Dedifferentiated amniotic fluid mesenchymal stem cell (primary cell): Measurements from ENCODE around the gene TMEM200C.
A peak's percentile ranks its signal among the peaks of the same experiment; 100 is the strongest.

ENCODE experiments used
- DNase-seq: peaks from one replicate; pipeline ENCODE4 v3.0.0-alpha.2; 2016; ENCODE audit errors: extremely low spot score

TMEM200C gene

DNA sequence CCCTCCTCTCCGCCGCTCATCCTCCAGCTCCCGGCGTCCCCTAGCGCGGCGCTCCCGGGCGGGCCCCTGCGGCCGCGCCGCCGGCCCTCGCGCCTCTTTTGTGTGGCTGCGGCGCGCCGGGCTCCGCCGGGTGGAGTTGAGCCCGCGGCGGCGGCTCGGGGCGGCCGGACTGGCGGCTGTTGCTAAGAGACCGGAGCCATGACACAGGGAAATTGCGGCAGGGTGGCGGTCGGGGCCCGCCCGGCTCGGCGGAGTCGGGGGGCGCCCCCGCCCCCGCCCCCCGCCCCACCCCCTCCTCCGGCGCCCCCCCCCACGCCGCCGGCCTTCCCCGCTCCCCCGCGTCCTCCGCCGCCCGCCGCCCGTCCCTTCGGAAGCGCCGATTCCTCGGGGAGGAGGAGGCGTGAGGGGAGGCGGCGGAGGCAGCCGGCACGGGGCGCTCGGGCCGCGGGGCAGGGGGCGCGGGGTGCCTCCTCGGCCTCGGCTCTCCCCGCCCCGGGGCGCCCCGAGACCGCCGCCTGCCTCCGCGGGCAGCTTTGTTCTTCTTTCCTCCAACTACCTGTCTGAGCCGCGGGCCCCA lies at the start of gene TMEM200C:
Gene TMEM200C (minus strand): TSS at position 224 of the 577 bp plus-strand sequence. CDS start 3,459 bp downstream, outside the sequence.
- DNase-seq, result no peak

DNA sequence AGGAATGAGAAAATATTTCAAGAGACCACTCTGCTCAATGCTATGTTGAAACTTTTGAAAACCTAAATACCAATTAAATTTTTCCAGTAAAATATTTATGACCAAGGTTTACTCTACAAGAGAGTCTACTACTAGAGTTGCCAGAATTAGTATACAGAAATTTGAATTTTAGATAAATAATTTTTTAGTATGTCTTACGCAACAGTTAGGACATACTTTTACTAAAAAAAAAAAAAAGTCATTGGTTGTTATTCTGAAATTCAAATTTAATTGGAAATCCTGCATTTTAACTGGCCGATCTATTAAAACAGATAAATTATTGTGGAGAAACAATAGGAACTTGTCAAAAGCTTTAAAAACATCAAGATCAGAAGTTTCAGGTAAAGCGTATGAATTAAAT lies 49.1 kb upstream of the TMEM200C start:
- no peak for DNase-seq

DNA sequence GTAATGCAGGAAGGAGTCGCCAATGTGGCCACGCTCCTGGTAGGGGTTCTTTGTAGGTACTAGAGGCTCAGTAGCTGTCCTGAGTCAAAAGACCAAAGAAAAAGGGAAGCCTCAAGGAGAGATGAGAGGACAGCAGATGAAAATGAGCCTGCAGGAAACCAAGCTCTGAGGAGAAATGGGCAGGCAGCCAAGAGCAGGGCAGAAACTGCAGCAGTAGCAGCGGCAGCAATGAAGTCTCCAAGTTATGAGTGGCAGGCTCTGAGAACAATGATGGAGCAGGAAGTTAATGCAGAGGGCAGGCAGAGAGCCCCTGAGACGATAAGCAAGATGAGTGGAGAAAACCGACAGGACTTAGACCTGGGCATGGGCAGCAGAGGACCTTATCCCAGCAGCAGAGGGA lies 48.2 kb upstream of the TMEM200C start:
- DNase-seq, result no peak

DNA sequence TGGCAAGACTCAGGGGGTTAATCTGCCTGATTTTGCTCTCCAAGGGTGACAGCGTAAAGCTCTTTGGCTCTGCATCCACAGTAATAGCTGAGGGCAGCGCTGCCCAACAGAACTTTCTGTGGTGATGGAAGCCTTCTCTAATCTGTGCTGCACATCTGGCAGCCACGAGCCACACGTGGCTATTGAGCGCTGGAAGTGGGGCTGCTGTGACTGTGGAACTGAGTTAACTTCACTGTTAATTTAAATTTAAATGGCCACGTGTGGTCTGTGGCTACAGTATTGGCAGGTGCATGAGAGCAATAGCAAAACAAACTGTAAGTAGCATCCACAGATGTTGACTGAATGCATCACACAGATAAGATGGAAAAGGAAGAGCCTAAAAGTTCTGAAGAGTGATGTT lies 47.3 kb upstream of the TMEM200C start:
- no peak for DNase-seq

DNA sequence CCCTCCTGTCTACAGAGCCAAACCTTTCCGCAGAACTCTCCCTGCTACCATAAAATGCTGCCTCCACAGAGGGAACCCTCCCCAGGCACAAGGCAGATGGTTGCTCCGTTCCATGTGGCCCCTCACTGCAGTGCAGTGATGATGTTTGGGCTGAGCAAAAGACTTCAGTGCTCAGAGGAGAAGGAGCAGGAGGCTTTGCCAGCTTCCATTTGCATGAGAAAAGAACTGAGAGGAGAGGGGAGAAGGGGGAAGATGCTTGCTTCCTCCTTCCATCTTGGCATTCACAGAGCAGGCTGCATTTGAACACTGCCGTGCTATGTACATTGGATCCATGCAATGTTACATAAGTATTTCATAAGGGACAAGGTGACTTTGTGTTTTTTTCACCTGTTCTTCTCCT lies 46.6 kb upstream of the TMEM200C start:
- no peak for DNase-seq

DNA sequence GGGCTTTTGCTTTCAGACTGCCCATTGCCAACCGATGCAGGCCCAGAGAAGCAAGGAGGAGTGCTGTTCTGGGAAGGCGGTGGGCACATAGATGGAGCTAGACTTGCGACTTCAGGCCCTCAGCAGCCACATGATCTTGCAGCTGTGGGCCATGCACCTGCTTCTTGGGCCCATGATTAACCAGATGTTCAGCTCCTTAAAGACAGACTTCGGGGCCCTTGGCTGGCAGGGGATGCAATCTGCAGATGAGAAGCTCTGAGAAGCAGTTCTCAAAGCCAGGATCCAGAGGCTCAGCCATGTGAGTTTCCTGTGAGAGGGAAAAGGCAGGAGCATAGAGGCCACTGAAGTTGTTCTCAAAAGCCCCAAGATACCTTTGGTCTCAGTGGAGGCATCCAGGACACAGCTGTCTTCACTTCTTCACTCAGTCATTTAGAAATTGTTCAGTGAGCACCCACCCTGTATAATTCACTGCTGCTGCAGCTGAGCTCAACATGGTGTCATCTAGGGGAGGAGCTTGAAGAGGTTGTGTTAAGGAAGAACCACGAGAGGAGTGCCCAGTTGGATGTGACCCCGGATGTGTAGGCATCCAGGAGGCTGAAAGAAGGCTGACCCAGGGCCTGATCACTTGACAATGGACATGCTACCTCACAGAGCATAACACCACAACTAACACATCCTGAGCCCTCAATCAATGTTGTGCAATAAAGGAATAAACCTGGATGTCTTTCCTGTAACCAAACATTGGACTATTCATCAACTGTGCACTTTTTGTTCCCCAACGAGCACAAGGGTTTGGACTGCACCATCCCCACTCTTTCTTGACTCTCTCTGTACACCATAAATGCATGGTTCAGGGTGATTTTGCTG lies 44.7 kb upstream of the TMEM200C start:
- DNase-seq, result no peak

DNA sequence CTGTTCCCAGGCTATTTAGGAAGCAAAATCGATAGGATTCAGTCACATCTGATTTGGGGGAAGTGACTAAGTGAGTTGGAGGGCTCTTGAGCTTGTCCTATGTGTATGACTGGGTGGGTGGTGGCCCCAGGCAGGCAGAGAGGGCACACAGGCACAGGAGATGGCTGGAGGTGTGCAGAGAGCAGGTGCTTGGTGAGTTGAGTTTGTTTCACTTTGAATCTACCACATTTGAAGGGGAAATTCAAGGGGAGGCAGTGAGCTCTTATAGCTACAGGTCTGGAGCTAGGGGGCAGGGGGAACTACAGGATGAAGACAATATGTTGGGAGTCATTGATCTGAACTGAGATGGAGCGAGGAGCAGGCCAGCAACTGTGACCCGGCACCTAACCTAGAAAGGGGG lies 42.5 kb upstream of the TMEM200C start:
- no peak for DNase-seq

DNA sequence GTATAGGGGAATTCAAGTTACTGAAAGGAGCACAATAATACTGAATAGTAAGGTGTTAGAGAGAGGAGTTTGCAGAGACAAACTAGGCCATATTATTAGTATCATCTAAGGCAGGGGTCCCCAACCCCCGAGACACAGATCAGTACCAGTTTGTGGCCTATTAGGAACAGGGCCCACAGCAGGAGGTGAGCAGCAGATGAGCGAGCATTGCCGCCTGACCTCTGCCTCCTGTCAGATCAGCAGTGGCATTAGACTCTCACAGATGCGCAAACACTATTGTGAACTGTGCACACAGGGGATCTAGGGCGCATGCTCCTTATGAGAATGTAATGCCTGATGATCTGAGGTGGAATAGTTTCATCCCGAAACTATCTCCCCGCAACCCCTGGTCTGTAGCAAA lies 41.8 kb upstream of the TMEM200C start:
- no peak for DNase-seq

DNA sequence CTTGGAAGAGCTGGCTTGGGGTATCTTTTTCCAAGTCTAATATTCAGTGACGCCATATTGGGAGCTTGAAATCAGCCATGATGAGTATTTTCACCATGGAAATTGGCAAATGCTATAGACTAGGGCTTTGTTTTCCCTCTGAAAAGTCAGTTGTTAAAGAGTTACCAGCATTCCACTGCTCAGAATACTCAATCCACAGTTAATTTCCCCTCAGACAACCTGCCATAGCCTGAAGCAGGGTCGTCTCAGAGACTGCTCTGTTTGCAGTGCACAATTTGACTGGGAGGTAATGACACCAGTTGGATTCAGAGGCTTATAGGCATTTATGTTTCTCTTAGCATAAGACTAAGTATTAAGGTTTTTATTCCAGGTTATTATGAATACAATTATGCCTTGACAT lies 35.5 kb upstream of the TMEM200C start:
- DNase-seq, result no peak

DNA sequence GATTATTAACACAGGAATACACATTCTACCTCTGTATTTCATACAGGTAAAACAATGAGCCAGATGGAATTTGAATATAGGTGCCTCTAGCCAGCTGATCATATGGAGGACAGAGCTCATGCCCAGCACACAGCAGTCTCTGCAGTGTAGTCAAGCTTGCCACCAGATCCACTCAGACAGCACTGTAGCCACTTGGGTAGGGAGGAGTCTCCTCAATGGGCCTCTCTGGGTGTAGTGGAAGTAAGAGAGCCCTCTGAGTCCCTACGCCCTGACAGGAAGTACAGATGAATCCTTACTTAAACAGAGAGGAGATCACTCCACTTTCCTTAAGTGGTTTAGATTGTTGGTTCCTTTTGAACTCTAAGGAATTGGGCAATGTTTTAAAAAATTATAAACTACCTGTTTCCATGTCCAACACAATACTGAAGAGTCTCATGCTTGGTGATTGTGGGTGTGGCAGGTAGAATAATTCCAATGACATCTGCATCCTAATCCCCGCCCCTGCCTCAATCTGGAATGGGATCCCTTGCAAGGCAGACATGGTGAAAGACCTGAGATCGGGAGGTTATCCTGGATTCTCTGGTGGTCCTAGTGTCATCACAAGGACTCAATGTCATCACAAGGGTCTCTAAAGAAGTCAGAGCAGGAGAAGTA lies 23.0 kb upstream of the TMEM200C start:
- no peak for DNase-seq

DNA sequence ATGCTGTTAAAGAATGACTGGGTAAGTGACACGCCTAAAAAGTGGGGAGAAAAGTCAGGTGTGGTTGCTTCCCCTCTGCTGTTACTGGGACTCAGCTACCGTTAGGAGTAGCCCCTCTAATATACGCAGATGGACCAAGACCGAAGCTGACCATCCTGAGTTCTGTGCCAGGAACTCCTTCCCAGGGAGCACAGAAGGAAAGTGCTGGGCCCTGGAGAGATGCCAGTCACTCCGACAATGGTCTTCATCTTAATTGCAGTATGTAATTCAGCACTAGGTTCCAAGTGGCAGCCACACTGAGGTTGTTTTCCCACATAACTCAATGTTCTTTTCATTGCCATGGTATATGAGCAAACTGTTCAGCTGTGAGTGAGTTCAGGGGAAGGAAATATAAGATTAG lies 19.6 kb upstream of the TMEM200C start:
- no peak for DNase-seq

DNA sequence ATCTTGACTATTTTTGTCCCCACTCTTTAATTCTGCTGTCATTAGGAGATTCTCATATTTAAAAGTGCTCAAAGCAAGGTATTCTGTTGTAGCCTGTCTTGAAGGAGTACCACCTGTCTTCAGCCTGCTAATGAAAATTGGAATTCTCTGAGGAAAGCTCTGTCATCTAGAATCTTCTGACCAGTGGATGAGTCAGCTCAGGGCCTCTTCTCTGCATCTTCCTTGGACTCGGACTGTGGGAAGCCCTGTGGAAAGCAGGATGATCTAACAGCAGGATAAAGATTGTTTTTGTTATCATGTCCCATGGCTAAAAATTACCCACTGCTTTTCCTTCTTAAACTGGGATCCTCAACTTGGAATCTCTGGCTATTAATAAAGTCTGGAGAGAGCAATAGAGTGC lies 18.7 kb upstream of the TMEM200C start:
- no peak for DNase-seq

DNA sequence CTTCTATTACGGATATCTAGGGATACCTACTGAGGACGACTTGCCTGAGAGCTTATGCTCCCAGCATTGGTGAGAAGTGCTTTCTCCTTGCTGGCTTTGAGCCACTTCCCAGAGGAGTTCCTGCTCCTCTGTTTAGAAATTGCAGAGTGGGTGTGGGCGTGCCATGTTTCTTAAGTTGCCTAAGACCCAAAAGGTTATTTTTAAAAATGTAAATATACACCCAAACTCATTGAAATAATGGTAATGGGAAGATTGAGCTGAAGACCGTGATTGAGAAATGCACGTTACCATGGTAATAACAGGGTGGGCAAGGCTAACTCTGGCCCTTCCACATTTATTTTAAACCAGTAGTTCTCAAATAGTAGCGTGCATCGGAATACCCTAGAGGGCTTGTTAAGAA lies 17.2 kb upstream of the TMEM200C start:
- no peak for DNase-seq

DNA sequence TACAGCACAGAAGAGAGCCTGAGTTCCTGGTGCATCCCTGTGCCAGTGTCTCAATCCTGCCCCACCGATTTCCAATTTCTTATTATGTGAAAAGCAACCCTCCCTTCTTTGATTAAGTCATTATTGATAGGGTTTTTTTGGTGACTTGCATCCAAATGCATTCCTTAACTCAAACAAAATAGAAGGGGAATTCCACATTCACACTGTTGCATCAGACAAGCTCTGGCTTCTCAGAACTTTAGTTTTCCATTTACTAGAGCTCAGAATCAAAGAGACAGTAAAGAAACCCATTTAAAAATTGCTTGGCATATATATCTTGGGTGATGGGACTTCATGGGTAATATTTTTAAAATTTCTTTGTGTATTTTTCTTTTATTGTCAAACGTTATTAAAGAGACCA lies 13.8 kb upstream of the TMEM200C start:
- peak; percentile 20 for DNase-seq

DNA sequence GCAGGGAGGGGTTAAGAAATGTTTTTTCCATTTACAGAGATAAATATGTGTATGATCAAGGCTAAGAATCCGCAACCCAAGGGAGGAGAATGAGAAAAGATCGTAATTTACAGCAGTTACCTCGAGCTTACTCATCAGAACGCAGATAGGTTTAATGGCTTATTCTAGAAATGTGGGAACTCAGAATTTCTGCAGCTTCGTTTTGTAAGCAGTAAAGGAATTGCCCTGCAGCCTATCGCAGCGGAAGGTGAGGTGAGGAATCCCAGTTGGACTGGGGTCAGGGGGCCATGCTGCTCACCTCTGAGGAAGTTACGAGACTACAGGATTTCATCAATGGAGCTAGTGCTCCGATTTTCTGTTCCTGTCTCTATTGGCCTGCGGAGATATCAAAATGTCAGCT lies 8.1 kb upstream of the TMEM200C start:
- no peak for DNase-seq

DNA sequence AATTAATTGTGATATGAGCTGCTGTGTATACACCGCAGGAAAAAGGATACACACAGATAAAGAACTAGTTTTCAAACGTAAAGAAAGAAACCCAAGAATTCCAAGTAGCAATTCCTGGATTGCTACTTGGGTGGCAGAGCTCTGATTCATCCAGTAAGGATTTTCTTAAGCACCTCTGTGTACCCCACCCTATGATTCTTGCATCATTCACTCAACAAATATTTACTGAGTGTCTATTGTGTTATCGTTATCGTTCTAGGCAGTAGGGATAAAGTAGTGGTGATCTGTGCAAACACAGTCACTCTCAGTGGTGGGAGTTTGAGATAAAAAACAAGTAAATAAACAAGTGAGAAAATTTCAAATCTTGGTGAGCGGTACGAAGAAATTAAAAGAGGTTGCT lies 4.9 kb upstream of the TMEM200C start:
- DNase-seq, result no peak

DNA sequence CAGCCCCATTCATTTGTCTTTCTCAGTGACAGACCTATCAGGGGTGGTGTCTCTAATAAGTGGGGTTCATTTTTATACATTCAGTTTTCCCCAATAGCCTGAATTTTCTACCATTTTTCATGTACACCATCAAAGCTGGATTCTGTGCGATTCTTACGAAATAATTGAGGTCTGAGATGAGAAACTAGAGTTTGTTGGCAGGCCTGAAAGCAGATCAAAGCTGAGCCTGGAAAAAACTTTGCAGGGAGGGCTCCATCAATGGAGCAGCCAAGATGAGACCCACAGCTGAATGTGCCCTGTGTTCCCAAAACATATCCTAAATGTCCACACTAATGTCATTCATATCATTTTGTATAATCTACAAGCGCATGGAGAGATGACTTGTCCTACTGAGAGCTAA lies 4.5 kb upstream of the TMEM200C start:
- no peak for DNase-seq

DNA sequence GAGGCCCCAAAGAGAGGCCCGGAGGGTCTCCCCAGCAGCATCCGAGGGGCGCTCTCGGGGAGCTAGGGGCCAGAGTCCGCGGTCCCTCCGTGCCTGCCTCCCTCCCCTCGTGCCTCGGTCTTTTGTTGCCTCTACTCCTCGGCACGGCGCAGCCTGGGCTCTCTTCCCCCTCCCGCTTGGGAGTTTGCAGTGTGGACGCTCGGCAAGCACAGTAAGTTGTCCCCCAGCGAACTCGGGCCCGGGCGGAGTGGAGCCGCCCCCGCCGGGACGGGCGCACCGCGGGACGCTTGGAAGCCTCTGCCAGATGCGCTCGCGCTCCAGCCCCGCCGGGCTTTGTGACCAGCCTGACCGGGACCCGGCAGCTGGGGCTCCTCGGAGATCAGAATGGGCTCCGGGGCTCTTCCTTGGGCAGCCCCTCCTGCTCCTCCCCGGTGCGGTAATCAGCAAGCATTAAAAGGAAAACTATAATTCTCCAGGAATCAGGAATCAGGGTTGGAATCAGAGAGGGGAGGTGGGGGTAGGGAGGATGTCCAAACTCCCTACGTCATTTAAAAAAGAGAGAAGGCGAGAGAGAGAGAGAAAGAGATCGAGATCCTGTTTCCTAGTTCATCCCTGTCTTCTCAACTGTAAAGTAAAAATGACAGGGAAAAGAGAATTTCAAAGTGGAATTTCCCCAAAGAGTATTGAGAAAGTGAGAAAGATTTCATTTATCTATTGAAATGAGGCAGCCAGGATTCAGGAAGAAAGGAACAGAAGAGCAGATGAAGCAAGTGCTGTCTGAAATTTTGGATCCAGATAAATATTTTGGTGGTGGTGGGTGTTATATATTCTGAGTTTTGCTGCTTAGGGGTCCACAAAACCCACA lies 786 bp upstream of the TMEM200C start:
- DNase-seq, result no peak

DNA sequence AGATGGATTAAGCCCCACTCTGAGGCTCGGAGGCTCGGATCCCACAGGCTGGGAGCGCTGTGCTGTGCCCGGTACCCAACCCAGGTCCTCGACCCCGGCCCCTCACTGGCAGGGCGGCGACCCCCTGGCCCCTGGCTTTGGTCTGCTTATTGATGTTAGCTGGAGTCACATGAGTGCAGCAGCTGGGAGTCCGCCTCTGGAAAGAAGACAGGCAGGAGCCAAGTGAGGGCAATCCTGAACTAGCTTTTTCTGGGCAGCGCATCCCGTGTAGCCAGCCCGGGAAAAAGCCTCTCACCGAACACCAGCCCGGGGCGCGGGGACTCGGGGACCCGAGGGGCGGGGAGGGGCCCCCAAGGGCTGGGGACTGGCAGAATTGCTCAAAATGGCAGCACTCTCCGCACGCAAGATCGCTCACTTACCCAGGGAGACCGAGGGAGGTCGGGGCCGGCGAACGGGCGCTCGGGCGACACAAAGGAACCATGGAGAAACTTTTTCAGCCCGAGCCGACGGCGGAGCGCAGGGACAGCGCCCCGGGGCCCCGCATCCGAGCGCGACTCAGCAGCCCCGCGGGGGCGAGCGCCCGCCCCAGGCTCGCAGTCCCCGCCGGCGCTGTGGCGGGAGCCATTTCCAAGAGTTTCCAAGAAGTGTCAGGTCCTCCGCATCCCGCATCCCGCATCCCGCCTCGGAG lies 567 bp downstream of the TMEM200C start:
- DNase-seq, result no peak

DNA sequence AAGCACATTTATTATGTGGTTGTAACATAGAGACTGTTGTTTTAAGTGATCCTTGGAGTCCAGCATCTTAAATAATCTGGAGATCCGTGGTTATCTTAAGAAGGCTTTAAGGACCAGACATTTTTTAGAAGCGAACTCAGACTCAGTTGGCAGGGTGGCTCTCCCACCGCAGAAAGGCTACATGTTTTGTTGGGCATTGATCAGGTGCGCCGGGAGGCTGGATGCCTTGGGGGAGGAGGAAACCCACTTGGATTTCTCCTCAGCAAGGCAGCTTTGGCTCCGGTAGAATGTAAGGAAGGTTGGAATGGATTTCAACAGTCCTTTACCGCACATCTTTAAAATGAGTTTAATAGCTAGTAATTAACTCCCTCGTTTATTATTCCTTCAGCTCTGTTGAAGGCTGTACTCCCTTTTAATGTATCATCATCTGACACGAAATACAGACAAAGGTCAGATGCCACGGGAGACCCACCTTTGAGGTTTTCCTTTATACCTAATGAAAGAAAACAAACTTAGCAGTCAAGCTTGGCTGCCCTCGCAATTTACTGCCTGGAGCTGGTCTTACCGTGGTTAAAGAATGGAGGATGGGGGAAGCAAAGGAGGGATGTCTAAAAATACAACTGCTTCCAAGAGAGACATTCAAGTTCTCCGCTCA lies 1.2 kb downstream of the TMEM200C start:
- no peak for DNase-seq

DNA sequence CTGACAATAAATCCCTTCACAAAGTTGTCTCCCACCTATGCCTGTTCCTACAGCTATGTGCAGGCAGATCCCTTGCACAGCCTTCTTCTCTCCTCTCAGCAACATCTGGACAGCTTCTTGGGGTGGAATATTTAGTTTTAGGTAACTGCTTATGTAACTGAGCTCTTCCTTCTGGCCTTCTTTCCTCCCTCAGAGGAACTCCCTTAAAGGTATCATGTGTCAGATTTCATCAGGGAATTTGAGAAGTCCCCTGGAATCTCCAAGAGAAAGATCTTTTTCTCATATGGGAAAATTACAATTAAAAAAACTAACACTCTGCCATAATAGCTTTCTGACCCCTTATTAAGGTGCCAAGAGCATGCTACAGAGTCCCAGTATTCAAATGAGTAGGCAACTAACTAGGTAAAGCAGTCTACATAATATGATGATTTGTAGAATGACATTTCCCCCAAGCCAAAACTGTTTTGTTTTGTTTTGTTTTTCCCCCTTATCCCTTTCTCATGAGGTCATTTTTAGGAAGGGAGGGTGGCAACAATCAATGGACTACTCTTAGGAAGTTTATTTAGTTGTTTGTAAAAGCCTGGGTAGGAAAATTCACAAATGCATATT lies 2.4 kb downstream of the TMEM200C start:
- no peak for DNase-seq
